ENCODE measurements around the gene ERBB4.

- no peak for TF ChIP-seq SIN3A (IDR thresholded peaks at IDR 0.05; ENCODE audit: borderline replicate concordance, insufficient read depth, low read depth, low read length)
- no peak for TF ChIP-seq CTCF (IDR thresholded peaks at IDR 0.05)
- TF ChIP-seq POLR2AphosphoS5 (IDR thresholded peaks at IDR 0.05; ENCODE audit: low read depth, low read length): no peak
- TF ChIP-seq REST (IDR thresholded peaks at IDR 0.05; ENCODE audit: insufficient read depth in 1 of 2, low read depth in 2 of 2, low read length in 1 of 2): no peak
Measured at GRCh38 chr2:212032536-212033219, 505.9 kb downstream of the ERBB4 start.
